MM.1S (cell line): ENCODE data around the gene PARP1.

ENCODE experiments used
- CTCF ChIP-seq: fragments of 300-600 bp; sonication (generic); IDR thresholded peaks from 2 replicates; pipeline ENCODE4 v1.5.1; 2016; ENCODE audit warnings: antibody characterized with exemption, low read length, mixed read lengths
- EZH2 ChIP-seq: fragments of 300-600 bp; sonication (generic); optimal IDR thresholded peaks from 2 replicates; pipeline ENCODE3; 2017; ENCODE audit warnings: low read depth, mild to moderate bottlenecking, antibody characterized with exemption, low read length, mixed read lengths

- TF ChIP-seq CTCF, result no peak
- no peak for TF ChIP-seq EZH2
Measured at GRCh38 chr1:226405411-226405988, 2.4 kb downstream of the PARP1 start.
